Measurements from ENCODE around the gene CLSTN2.

GRCh38 chr3:140011611-140012277, 76.8 kb downstream of the CLSTN2 start:
- TF ChIP-seq EZH2 (IDR thresholded peaks at IDR 0.05; ENCODE audit: low read depth) (no peak), CTCF (conservative IDR thresholded peaks at IDR 0.05) (no peak)

Measured in PC-9 (cell line).